Measurements from ENCODE around the gene PYGB.

GRCh38 chr20:25226433-25227316 lies 21.2 kb upstream of the PYGB start:
- TF ChIP-seq CTCF (IDR thresholded peaks at IDR 0.05; ENCODE audit: low read depth, low read length) (no peak), POLR2A (IDR thresholded peaks at IDR 0.05; ENCODE audit: extremely low read depth, insufficient read length) (no peak), MYC (IDR thresholded peaks at IDR 0.05; ENCODE audit: low read depth, low read length) (peak; percentile 63; the same call in 1 of the 2 replicates), MAX (IDR thresholded peaks at IDR 0.05; ENCODE audit: low read depth, low read length) (peak; percentile 90)
